HCT116 (cell line): ENCODE results near the gene PROSER3. TPM values are rescaled to one million over a fixed set of nuclear protein-coding genes. Genes with fewer than 3 reads are reported as not detected.

Experiments used
- ATAC-seq: fragments of 200-7000 bp; cut with Tn5 transposase; 2 replicates; pipeline ENCODE4 v1.9.1; 2020; ENCODE audit warnings: mild to moderate bottlenecking, moderate library complexity
- BruUV-seq: library from RNA; stranded (reverse); fragments of 400-500 nt; replicated peaks from 2 replicates; lab custom pipeline; 2021; lab: Mats Ljungman, UMichigan
- CTCF ChIA-PET: fragments of 300-600 bp; sonication (Branson Sonifier 250); formaldehyde crosslinking; loops from one replicate; lab custom pipeline; 2021; ENCODE audit warnings: antibody characterized with exemption; lab: Charles Lee
- POLR2A ChIA-PET: fragments of 300-600, 350-600 bp; sonication (Branson Sonifier 250); formaldehyde crosslinking; loops from one replicate; lab custom pipeline; 2021; ENCODE audit warnings: antibody characterized with exemption; lab: Charles Lee
- RAD21 ChIA-PET, 2 experiments: fragments of 300-600 bp; sonication (Branson Sonifier 250); formaldehyde crosslinking; loops; one replicate each; lab custom pipeline; 2023; ENCODE audit warnings: low total read pairs in 2 of 2; ENCODE audit not compliant: uncharacterized antibody in 2 of 2, unreplicated experiment in 2 of 2, low non-redundant PET in 1 of 2; lab: Charles Lee
- DNase-seq: peaks from one replicate; pipeline ENCODE4 v3.0.0-alpha.2; 2010; ENCODE audit warnings: low read depth, low spot score
- H2AFZ ChIP-seq: fragments of 200-600 bp; shearing (Covaris generic), sonication (generic); 2 replicates; pipeline ENCODE4 v1.6.1; 2017; ENCODE audit warnings: low read depth, mixed run types, mixed read lengths, antibody characterized with exemption, low read length; ENCODE audit not compliant: poor library complexity, severe bottlenecking
- H3K27ac ChIP-seq: 2 replicates; pipeline ENCODE4 v1.5.1; 2012; ENCODE audit warnings: low read depth, low read length
- H3K27me3 ChIP-seq: fragments of 200-600 bp; sonication (generic); 2 replicates; pipeline ENCODE4 v1.6.1; 2016; ENCODE audit warnings: mixed run types, low read length, mixed read lengths; ENCODE audit not compliant: insufficient read depth
- H3K36me3 ChIP-seq, 2 experiments: fragments of 200-500 bp in 1 of 2; fragments of 200-600 bp in 1 of 2; sonication (Bioruptor generic) in 1 of 2; sonication (generic) in 1 of 2; 2 replicates each; pipeline versions ENCODE4 v1.5.1 to v1.6.1; 2014 to 2016; ENCODE audit warnings: low read length in 2 of 2, inconsistent platforms in 1 of 2, mixed read lengths in 1 of 2, mixed run types in 1 of 2; ENCODE audit not compliant: insufficient read depth in 2 of 2, control insufficient read depth in 1 of 2
- H3K4me1 ChIP-seq, 2 experiments: fragments of 200-600 bp in 1 of 2; sonication (generic) in 1 of 2; 2 replicates each; pipeline versions ENCODE4 v1.5.1 to v1.6.1; 2012 to 2017; ENCODE audit warnings: low read length in 2 of 2, inconsistent platforms in 1 of 2, mild to moderate bottlenecking in 1 of 2, mixed read lengths in 1 of 2, mixed run types in 1 of 2, moderate library complexity in 1 of 2; ENCODE audit not compliant: insufficient read depth in 2 of 2, control insufficient read depth in 1 of 2
- H3K4me2 ChIP-seq: fragments of 200-600 bp; sonication (generic); 2 replicates; pipeline ENCODE4 v1.6.1; 2017; ENCODE audit warnings: mixed run types, low read length, mixed read lengths
- H3K4me3 ChIP-seq, 2 experiments: fragments of 200-600 bp in 1 of 2; sonication (generic) in 1 of 2; replicated peaks in 1 of 2; 2 replicates each; pipeline ENCODE4 v1.5.1; 2011 to 2016; ENCODE audit warnings: low read length in 2 of 2, control low read depth in 1 of 2, low read depth in 1 of 2, mild to moderate bottlenecking in 1 of 2, mixed read lengths in 1 of 2, mixed run types in 1 of 2
- H3K79me2 ChIP-seq: fragments of 200-600 bp; sonication (generic); 2 replicates; pipeline ENCODE4 v1.6.1; 2017; ENCODE audit warnings: mild to moderate bottlenecking, mixed run types, low read length, moderate library complexity, mixed read lengths; ENCODE audit not compliant: insufficient read depth
- H3K9ac ChIP-seq: fragments of 200-600 bp; sonication (generic); 2 replicates; pipeline ENCODE4 v1.6.1; 2016; ENCODE audit warnings: low read length, mixed read lengths
- H3K9me2 ChIP-seq: fragments of 200-600 bp; sonication (generic), shearing (Covaris generic); 2 replicates; pipeline ENCODE4 v1.6.1; 2017; ENCODE audit warnings: mixed run types, mild to moderate bottlenecking, moderate library complexity; ENCODE audit not compliant: insufficient read depth
- H3K9me3 ChIP-seq, 2 experiments: fragments of 200-500 bp in 1 of 2; fragments of 200-600 bp in 1 of 2; sonication (Bioruptor generic) in 1 of 2; sonication (generic) in 1 of 2; 2 replicates each; pipeline ENCODE4 v1.6.1; 2014 to 2017; ENCODE audit warnings: low read length in 2 of 2, mixed read lengths in 2 of 2, inconsistent platforms in 1 of 2, low read depth in 1 of 2, mild to moderate bottlenecking in 1 of 2, mixed run types in 1 of 2, moderate library complexity in 1 of 2; ENCODE audit not compliant: control insufficient read depth in 1 of 2, insufficient read depth in 1 of 2
- H4K20me1 ChIP-seq: fragments of 200-600 bp; sonication (generic), shearing (Covaris generic); 2 replicates; pipeline ENCODE4 v1.6.1; 2017; ENCODE audit warnings: mixed run types, mild to moderate bottlenecking, moderate library complexity; ENCODE audit not compliant: insufficient read depth
- ELF1 ChIP-seq: IDR thresholded peaks from 2 replicates; pipeline ENCODE4 v1.6.1; 2012; ENCODE audit warnings: low read depth, borderline replicate concordance
- JUND ChIP-seq: IDR thresholded peaks from 2 replicates; pipeline ENCODE4 v1.6.1; 2012
- RAD21 ChIP-seq: IDR thresholded peaks from 2 replicates; pipeline ENCODE4 v1.6.1; 2012; ENCODE audit warnings: low read depth, mild to moderate bottlenecking
- ZNF274 ChIP-seq: fragments of 200-500 bp; sonication (Bioruptor generic); IDR thresholded peaks from 2 replicates; pipeline ENCODE4 v1.6.1; 2014; ENCODE audit warnings: mild to moderate bottlenecking, low read depth, low read length, inconsistent platforms
- intact Hi-C: fragments of 100-400 bp; cut with micrococcal nuclease; formaldehyde crosslinking; loops from 2 replicates; pipeline ENCODE4 v1.10.0; 2022
- total RNA-seq: library from RNA; stranded (reverse); gene quantifications from one replicate; pipeline ENCODE4 v1.2.1, GENCODE V29; 2021; ENCODE audit not compliant: unreplicated experiment
- TF ChIP-seq, protein P1 (sequence below): IDR thresholded peaks from 2 replicates; pipeline ENCODE4 v1.6.1; 2012

Gene PROSER3
- total RNA-seq, 1 experiment from 2014 or later = 42.5 TPM

- ChIA-PET RAD21 (no interaction called here), CTCF (no interaction called here), POLR2A (no interaction called here)
- BruUV-seq = no TSS peak
- DNase-seq (no peak), ATAC-seq (no peak)
- H3K4me1 ChIP-seq = peaks cover 7 to 16% of the 10 kb centered on the region in 2 experiments; a peak in 3 of 4 replicates
- H3K9me3 ChIP-seq = no peaks in the 10 kb centered on the region
- intact Hi-C loops = no loop called here
- H3K27ac ChIP-seq = no peak overlapping the region
- TF ChIP-seq JUND = no peak
- H3K4me3 ChIP-seq = no peak overlapping the region
- H3K79me2 ChIP-seq = peaks cover 35% of the 10 kb centered on the region
- no peaks in the 10 kb centered on the region for H3K27me3 ChIP-seq
- H3K4me2 ChIP-seq = no peak overlapping the region
- peaks cover 49 to 51% of the 10 kb centered on the region in 2 experiments; a peak in 3 of 4 replicates for H3K36me3 ChIP-seq
- no peaks in the 10 kb centered on the region for H4K20me1 ChIP-seq
- H3K9me2 ChIP-seq = no peaks in the 10 kb centered on the region
- H3K9ac ChIP-seq = no peak overlapping the region
- H2AFZ ChIP-seq = no peak overlapping the region
These were observed 36.6 kb upstream of the PROSER3 start for GRCh38 chr19:35721374-35721773.

- no peak overlapping the region for H3K4me2 ChIP-seq
- H4K20me1 ChIP-seq = no peaks in the 10 kb centered on the region
- H3K9me2 ChIP-seq = no peaks in the 10 kb centered on the region
- ChIA-PET POLR2A (no interaction called here), RAD21 (no interaction called here), CTCF (no interaction called here)
- ATAC-seq (no peak), DNase-seq (no peak)
- H2AFZ ChIP-seq = no peak overlapping the region
- H3K27ac ChIP-seq = no peak overlapping the region
- H3K9ac ChIP-seq = no peak overlapping the region
- TF ChIP-seq ZNF274 = no peak
- no peak for TF ChIP-seq ELF1
- TF ChIP-seq, protein P1, sequence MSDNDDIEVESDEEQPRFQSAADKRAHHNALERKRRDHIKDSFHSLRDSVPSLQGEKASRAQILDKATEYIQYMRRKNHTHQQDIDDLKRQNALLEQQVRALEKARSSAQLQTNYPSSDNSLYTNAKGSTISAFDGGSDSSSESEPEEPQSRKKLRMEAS = no peak
- TF ChIP-seq RAD21 = no peak
- intact Hi-C loops = no loop called here
- peaks cover 54 to 57% of the 10 kb centered on the region in 2 experiments; a peak in 3 of 4 replicates for H3K36me3 ChIP-seq
- no peaks in the 10 kb centered on the region for H3K27me3 ChIP-seq
- H3K4me1 ChIP-seq = peaks cover 7 to 9% of the 10 kb centered on the region in 2 experiments; a peak in 3 of 4 replicates
- no peak overlapping the region for H3K4me3 ChIP-seq
- no TSS peak for BruUV-seq
- H3K9me3 ChIP-seq = no peaks in the 10 kb centered on the region
- H3K79me2 ChIP-seq = peaks cover 35% of the 10 kb centered on the region
These were observed 35.5 kb upstream of the PROSER3 start for GRCh38 chr19:35722461-35722860.
